ENCODE results near the gene USP9Y. TPM values are rescaled to one million over a fixed set of nuclear protein-coding genes. Genes with fewer than 3 reads are reported as not detected.

Gene USP9Y
- total RNA-seq, 1 experiment from 2014 or later = not detected

DNA sequence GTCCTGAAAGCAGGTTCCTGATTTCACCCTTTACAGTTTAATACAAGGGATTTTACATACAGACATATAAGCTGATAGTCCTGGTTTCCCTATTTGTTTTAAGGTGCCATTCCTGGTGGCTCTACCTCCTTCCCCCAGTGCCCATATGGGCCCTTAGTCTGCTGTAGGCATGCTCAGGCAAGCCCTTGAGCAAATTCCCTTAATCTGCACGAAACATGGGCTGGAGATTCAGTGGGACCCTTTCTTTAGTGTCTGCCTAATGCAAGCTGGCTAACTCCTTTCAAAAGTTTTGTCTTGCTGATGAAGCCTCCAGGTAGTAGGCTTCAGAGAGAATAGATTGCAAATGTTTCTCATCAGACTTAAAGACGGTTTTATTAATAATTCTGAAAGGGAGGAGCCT is 22.9 kb upstream of the USP9Y start:
- ChIA-PET CTCF (no interaction called here), POLR2A (no interaction called here)
- DNase-seq = no peak
- Histone ChIP-seq H3K4me3 (ENCODE audit: low read depth, low read length) (no peak overlapping the region), H3K36me3 (ENCODE audit: control insufficient read depth, insufficient read depth, low read length) (no peaks in the 10 kb centered on the region), H3K27me3 (replicated peaks; ENCODE audit: control insufficient read depth, insufficient read depth, low read length) (no peaks in the 10 kb centered on the region), H3K4me1 (no peaks in the 10 kb centered on the region), H3K9me3 (no peaks in the 10 kb centered on the region)
- no peaks in the 10 kb centered on the region for H3K9me3 Mint-ChIP-seq (ENCODE audit: unreplicated experiment)
- intact Hi-C loops (cut with micrococcal nuclease; ENCODE audit: unreplicated experiment) = no loop called here
- no peaks in the 10 kb centered on the region for H3K36me3 Mint-ChIP-seq (ENCODE audit: insufficient read depth, unreplicated experiment)
- BruUV-seq (replicated peaks) = no TSS peak
- H3K4me1 Mint-ChIP-seq (ENCODE audit: low read depth, unreplicated experiment) = no peaks in the 10 kb centered on the region
- no peak overlapping the region for H3K27ac Mint-ChIP-seq (ENCODE audit: unreplicated experiment)
- H3K27me3 Mint-ChIP-seq (ENCODE audit: insufficient read depth, unreplicated experiment) = no peaks in the 10 kb centered on the region
- TF ChIP-seq CTCF (IDR thresholded peaks at IDR 0.05; ENCODE audit: insufficient read depth in 1 of 2, low read depth in 1 of 2, low read length in 1 of 2, severe bottlenecking in 1 of 2, unreplicated experiment in 1 of 2) = no peak
- H3K4me3 Mint-ChIP-seq (ENCODE audit: unreplicated experiment) = no peak overlapping the region

DNA sequence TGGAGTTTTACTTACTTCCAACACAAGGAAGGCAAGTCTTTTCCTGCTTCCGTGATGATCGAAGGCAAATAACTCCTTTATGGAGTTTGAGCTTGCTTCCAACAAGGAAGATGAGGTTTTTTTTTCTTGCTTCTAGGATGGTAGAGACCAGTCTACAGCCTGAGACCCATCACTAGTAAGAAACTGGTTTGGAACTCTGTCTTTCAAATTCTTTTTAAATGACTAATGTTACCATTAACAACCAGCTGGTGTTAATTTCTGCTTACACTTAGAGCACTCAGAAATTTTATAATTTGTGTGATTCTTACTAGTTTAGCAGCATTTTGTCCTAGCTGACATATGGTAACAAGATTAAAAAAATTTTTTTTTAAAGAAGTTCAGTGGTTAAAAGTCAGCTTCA is 19.5 kb upstream of the USP9Y start:
- no peak for TF ChIP-seq CTCF (IDR thresholded peaks at IDR 0.05; ENCODE audit: insufficient read depth in 1 of 2, low read depth in 1 of 2, low read length in 1 of 2, severe bottlenecking in 1 of 2, unreplicated experiment in 1 of 2)
- intact Hi-C loops (cut with micrococcal nuclease; ENCODE audit: unreplicated experiment) = no loop called here
- H3K27ac Mint-ChIP-seq (ENCODE audit: unreplicated experiment) = no peak overlapping the region
- POLR2A ChIA-PET = no interaction called here
- no peaks in the 10 kb centered on the region for H3K36me3 Mint-ChIP-seq (ENCODE audit: insufficient read depth, unreplicated experiment)
- H3K4me1 ChIP-seq = no peaks in the 10 kb centered on the region
- CTCF ChIA-PET = no interaction called here
- no peaks in the 10 kb centered on the region for H3K36me3 ChIP-seq (ENCODE audit: control insufficient read depth, insufficient read depth, low read length)
- no peaks in the 10 kb centered on the region for H3K27me3 ChIP-seq (replicated peaks; ENCODE audit: control insufficient read depth, insufficient read depth, low read length)
- no TSS peak for BruUV-seq (replicated peaks)
- H3K27me3 Mint-ChIP-seq (ENCODE audit: insufficient read depth, unreplicated experiment) = no peaks in the 10 kb centered on the region
- H3K9me3 Mint-ChIP-seq (ENCODE audit: unreplicated experiment) = no peaks in the 10 kb centered on the region
- H3K4me3 ChIP-seq (ENCODE audit: low read depth, low read length) = no peak overlapping the region
- H3K4me3 Mint-ChIP-seq (ENCODE audit: unreplicated experiment) = no peak overlapping the region
- no peak for DNase-seq
- H3K9me3 ChIP-seq = no peaks in the 10 kb centered on the region
- no peaks in the 10 kb centered on the region for H3K4me1 Mint-ChIP-seq (ENCODE audit: low read depth, unreplicated experiment)

- no peaks in the 10 kb centered on the region for H3K36me3 Mint-ChIP-seq (ENCODE audit: insufficient read depth, unreplicated experiment)
- H3K4me3 Mint-ChIP-seq (ENCODE audit: unreplicated experiment) = no peak overlapping the region
- TF ChIP-seq CTCF (IDR thresholded peaks at IDR 0.05; ENCODE audit: insufficient read depth in 1 of 2, low read depth in 1 of 2, low read length in 1 of 2, severe bottlenecking in 1 of 2, unreplicated experiment in 1 of 2) = no peak
- intact Hi-C loops (cut with micrococcal nuclease; ENCODE audit: unreplicated experiment) = no loop called here
- Histone ChIP-seq H3K4me3 (ENCODE audit: low read depth, low read length) (no peak overlapping the region), H3K36me3 (ENCODE audit: control insufficient read depth, insufficient read depth, low read length) (no peaks in the 10 kb centered on the region), H3K4me1 (no peaks in the 10 kb centered on the region), H3K9me3 (no peaks in the 10 kb centered on the region), H3K27me3 (replicated peaks; ENCODE audit: control insufficient read depth, insufficient read depth, low read length) (no peaks in the 10 kb centered on the region)
- no TSS peak for BruUV-seq (replicated peaks)
- POLR2A ChIA-PET = no interaction called here
- H3K9me3 Mint-ChIP-seq (ENCODE audit: unreplicated experiment) = no peaks in the 10 kb centered on the region
- CTCF ChIA-PET = no interaction called here
- no peak overlapping the region for H3K27ac Mint-ChIP-seq (ENCODE audit: unreplicated experiment)
- no peaks in the 10 kb centered on the region for H3K27me3 Mint-ChIP-seq (ENCODE audit: insufficient read depth, unreplicated experiment)
- no peak for DNase-seq
- no peaks in the 10 kb centered on the region for H3K4me1 Mint-ChIP-seq (ENCODE audit: low read depth, unreplicated experiment)
Observed at GRCh38 chrY:12688337-12688736, 12.7 kb upstream of the USP9Y start.

All from Caco-2 (cell line).